ENCODE measurements around the gene MATN1.
"Not testable (repeated sequence)": the region's sequence is repeated elsewhere in the genome, so short reads cannot be mapped to it uniquely, and the experiment has no call there.

Gene MATN1

GRCh38 chr1:30691480-30691879, 31.9 kb downstream of the MATN1 start:
- TF ChIP-seq EZH2 (IDR thresholded peaks at IDR 0.05; ENCODE audit: borderline replicate concordance, low read length) (no peak), CTCF (IDR thresholded peaks at IDR 0.05; ENCODE audit: low read length) (no peak)
- Histone ChIP-seq H3K9me3 (ENCODE audit: low read length) (no peaks in the 10 kb centered on the region), H4K20me1 (ENCODE audit: insufficient read depth, low read length) (no peaks in the 10 kb centered on the region), H3K4me1 (ENCODE audit: insufficient read depth, low read length, severe bottlenecking) (no peaks in the 10 kb centered on the region), H3K27ac (ENCODE audit: low read depth, low read length, poor library complexity, severe bottlenecking) (no peak overlapping the region), H3K36me3 (ENCODE audit: insufficient read depth, low read length) (no peaks in the 10 kb centered on the region), H3K4me3 (ENCODE audit: low read depth, low read length, poor library complexity, severe bottlenecking) (no peak overlapping the region), H3K9ac (ENCODE audit: low read length) (no peak overlapping the region), H3K27me3 (ENCODE audit: insufficient read depth, low read length) (peaks cover 6% of the 10 kb centered on the region; the same call in 1 of the 2 replicates), H3K9me2 (ENCODE audit: low read depth, low read length) (no peaks in the 10 kb centered on the region), H3K4me2 (ENCODE audit: low read length) (no peak overlapping the region), H3F3A (ENCODE audit: insufficient read depth, low read length) (no peaks in the 10 kb centered on the region), H3K79me2 (ENCODE audit: insufficient read depth, low read length) (no peaks in the 10 kb centered on the region), H2AFZ (ENCODE audit: low read length) (no peak overlapping the region)

GRCh38 chr1:30689901-30690645, 33.3 kb downstream of the MATN1 start:
- Histone ChIP-seq H3K9ac (ENCODE audit: low read length) (no peak overlapping the region), H2AFZ (ENCODE audit: low read length) (no peak overlapping the region)
- TF ChIP-seq CTCF (IDR thresholded peaks at IDR 0.05; ENCODE audit: low read length) (no peak), EZH2 (IDR thresholded peaks at IDR 0.05; ENCODE audit: borderline replicate concordance, low read length) (no peak)

GRCh38 chr1:30688920-30689794, 34.2 kb downstream of the MATN1 start:
- Histone ChIP-seq H4K20me1 (ENCODE audit: insufficient read depth, low read length) (no peaks in the 10 kb centered on the region), H3F3A (ENCODE audit: insufficient read depth, low read length) (no peaks in the 10 kb centered on the region), H3K27me3 (ENCODE audit: insufficient read depth, low read length) (peaks cover 11% of the 10 kb centered on the region; the same call in 1 of the 2 replicates), H3K27ac (ENCODE audit: low read depth, low read length, poor library complexity, severe bottlenecking) (no peak overlapping the region), H3K4me1 (ENCODE audit: insufficient read depth, low read length, severe bottlenecking) (no peaks in the 10 kb centered on the region), H3K4me3 (ENCODE audit: low read depth, low read length, poor library complexity, severe bottlenecking) (no peak overlapping the region), H2AFZ (ENCODE audit: low read length) (no peak overlapping the region), H3K9me2 (ENCODE audit: low read depth, low read length) (no peaks in the 10 kb centered on the region), H3K4me2 (ENCODE audit: low read length) (no peak overlapping the region), H3K79me2 (ENCODE audit: insufficient read depth, low read length) (no peaks in the 10 kb centered on the region), H3K9me3 (ENCODE audit: low read length) (no peaks in the 10 kb centered on the region), H3K36me3 (ENCODE audit: insufficient read depth, low read length) (no peaks in the 10 kb centered on the region), H3K9ac (ENCODE audit: low read length) (no peak overlapping the region)
- TF ChIP-seq EZH2 (IDR thresholded peaks at IDR 0.05; ENCODE audit: borderline replicate concordance, low read length) (no peak), CTCF (IDR thresholded peaks at IDR 0.05; ENCODE audit: low read length) (no peak)

More at GRCh38 chr1:30689901-30690645, 33.3 kb downstream of the MATN1 start:
- peaks cover 6% of the 10 kb centered on the region; the same call in 1 of the 2 replicates for H3K27me3 ChIP-seq (ENCODE audit: insufficient read depth, low read length)
- H4K20me1 ChIP-seq (ENCODE audit: insufficient read depth, low read length), result no peaks in the 10 kb centered on the region
- no peak overlapping the region for H3K27ac ChIP-seq (ENCODE audit: low read depth, low read length, poor library complexity, severe bottlenecking)
- H3K4me1 ChIP-seq (ENCODE audit: insufficient read depth, low read length, severe bottlenecking), result no peaks in the 10 kb centered on the region
- H3K9me2 ChIP-seq (ENCODE audit: low read depth, low read length), result no peaks in the 10 kb centered on the region
- H3K36me3 ChIP-seq (ENCODE audit: insufficient read depth, low read length), result no peaks in the 10 kb centered on the region
- no peaks in the 10 kb centered on the region for H3K9me3 ChIP-seq (ENCODE audit: low read length)
- H3K79me2 ChIP-seq (ENCODE audit: insufficient read depth, low read length), result no peaks in the 10 kb centered on the region
- no peaks in the 10 kb centered on the region for H3F3A ChIP-seq (ENCODE audit: insufficient read depth, low read length)
- H3K4me3 ChIP-seq (ENCODE audit: low read depth, low read length, poor library complexity, severe bottlenecking), result no peak overlapping the region
- H3K4me2 ChIP-seq (ENCODE audit: low read length), result no peak overlapping the region

- not testable (repeated sequence) for H3K4me2 ChIP-seq (ENCODE audit: low read length); H3K36me3 ChIP-seq (ENCODE audit: insufficient read depth, low read length); H3K27ac ChIP-seq (ENCODE audit: low read depth, low read length, poor library complexity, severe bottlenecking); H4K20me1 ChIP-seq (ENCODE audit: insufficient read depth, low read length); H3K4me1 ChIP-seq (ENCODE audit: insufficient read depth, low read length, severe bottlenecking); H3K4me3 ChIP-seq (ENCODE audit: low read depth, low read length, poor library complexity, severe bottlenecking); H2AFZ ChIP-seq (ENCODE audit: low read length); H3K9me2 ChIP-seq (ENCODE audit: low read depth, low read length); H3K9ac ChIP-seq (ENCODE audit: low read length); H3K79me2 ChIP-seq (ENCODE audit: insufficient read depth, low read length); H3F3A ChIP-seq (ENCODE audit: insufficient read depth, low read length); H3K9me3 ChIP-seq (ENCODE audit: low read length)
- peaks cover 11% of the 10 kb centered on the region; the same call in 1 of the 2 replicates for H3K27me3 ChIP-seq (ENCODE audit: insufficient read depth, low read length)
These were observed 34.9 kb downstream of the MATN1 start for GRCh38 chr1:30688516-30688915.
